ENCODE data around the gene RRP7A. TPM values are rescaled to one million over a fixed set of nuclear protein-coding genes. Genes with fewer than 3 reads are reported as not detected.

RRP7A gene
- total RNA-seq, 1 experiment from 2014 or later = 101 TPM

- Mint-ChIP-seq H3K4me1 (peaks cover 4 to 11% of the 10 kb centered on the region in 2 experiments; a peak in 3 of 4 replicates), H3K27me3 (ENCODE audit: low read depth) (peaks cover 27% of the 10 kb centered on the region), H3K4me3 (no peak overlapping the region), H3K9me3 (no peaks in the 10 kb centered on the region), H3K27ac (no peak overlapping the region; a peak in 1 of 7 replicates), H3K36me3 (ENCODE audit: insufficient read depth in 1 of 3, low read depth in 3 of 3) (no peaks in the 10 kb centered on the region)
- H3K79me1 ChIP-seq (ENCODE audit: insufficient read depth, low read depth, low read length, poor library complexity, severe bottlenecking) = no peaks in the 10 kb centered on the region
- no peak overlapping the region for H3K56ac ChIP-seq (ENCODE audit: insufficient read length, low read depth, low read length)
- no peak overlapping the region for H4K5ac ChIP-seq (ENCODE audit: insufficient read length, low read depth, low read length)
- H3K27me3 ChIP-seq (ENCODE audit: insufficient read depth, low read length) = no peaks in the 10 kb centered on the region
- no peak overlapping the region for H3T11ph ChIP-seq (ENCODE audit: low read length)
- H4K20me1 ChIP-seq (ENCODE audit: control insufficient read depth, insufficient read depth, insufficient read length) = no peaks in the 10 kb centered on the region
- H3K23me2 ChIP-seq (ENCODE audit: insufficient read length, low read depth, low read length, poor library complexity, severe bottlenecking) = no peaks in the 10 kb centered on the region
- H3K9ac ChIP-seq (ENCODE audit: extremely low read depth, insufficient read length, low read length) = no peak overlapping the region
- no CpG with 5 or more reads among the region's 4 CpGs for WGBS (ENCODE audit: extremely low coverage, insufficient read length, low lambda C conversion rate)
- no peak overlapping the region for H3K23ac ChIP-seq (ENCODE audit: insufficient read length, low read depth, low read length)
- H2AFZ ChIP-seq (ENCODE audit: low read length) = no peak overlapping the region
- no peak overlapping the region for H2BK12ac ChIP-seq (ENCODE audit: insufficient read length, low read depth, low read length)
- H2BK5ac ChIP-seq (ENCODE audit: insufficient read length, low read length) = no peak overlapping the region
- no peak for DNase-seq
- H3K14ac ChIP-seq (ENCODE audit: insufficient read depth, low read length) = no peak overlapping the region
- no peak overlapping the region for H3K4me2 ChIP-seq (ENCODE audit: insufficient read depth, insufficient read length, low read length)
- H2AK5ac ChIP-seq (ENCODE audit: insufficient read length, low read length) = no peak overlapping the region
- no peak overlapping the region for H2BK15ac ChIP-seq (ENCODE audit: low read depth, low read length)
- H3K18ac ChIP-seq (ENCODE audit: insufficient read length, low read depth, low read length) = no peak overlapping the region
- no peak overlapping the region for H2BK120ac ChIP-seq (ENCODE audit: low read depth, low read length, poor library complexity, severe bottlenecking)
- TF ChIP-seq, protein P1, sequence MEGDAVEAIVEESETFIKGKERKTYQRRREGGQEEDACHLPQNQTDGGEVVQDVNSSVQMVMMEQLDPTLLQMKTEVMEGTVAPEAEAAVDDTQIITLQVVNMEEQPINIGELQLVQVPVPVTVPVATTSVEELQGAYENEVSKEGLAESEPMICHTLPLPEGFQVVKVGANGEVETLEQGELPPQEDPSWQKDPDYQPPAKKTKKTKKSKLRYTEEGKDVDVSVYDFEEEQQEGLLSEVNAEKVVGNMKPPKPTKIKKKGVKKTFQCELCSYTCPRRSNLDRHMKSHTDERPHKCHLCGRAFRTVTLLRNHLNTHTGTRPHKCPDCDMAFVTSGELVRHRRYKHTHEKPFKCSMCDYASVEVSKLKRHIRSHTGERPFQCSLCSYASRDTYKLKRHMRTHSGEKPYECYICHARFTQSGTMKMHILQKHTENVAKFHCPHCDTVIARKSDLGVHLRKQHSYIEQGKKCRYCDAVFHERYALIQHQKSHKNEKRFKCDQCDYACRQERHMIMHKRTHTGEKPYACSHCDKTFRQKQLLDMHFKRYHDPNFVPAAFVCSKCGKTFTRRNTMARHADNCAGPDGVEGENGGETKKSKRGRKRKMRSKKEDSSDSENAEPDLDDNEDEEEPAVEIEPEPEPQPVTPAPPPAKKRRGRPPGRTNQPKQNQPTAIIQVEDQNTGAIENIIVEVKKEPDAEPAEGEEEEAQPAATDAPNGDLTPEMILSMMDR (conservative IDR thresholded peaks at IDR 0.05) = no peak
- no peak overlapping the region for H2BK20ac ChIP-seq (ENCODE audit: low read depth, low read length, poor library complexity, severe bottlenecking)
- H3K79me2 ChIP-seq (ENCODE audit: insufficient read depth, low read length) = no peaks in the 10 kb centered on the region
- H4K91ac ChIP-seq (ENCODE audit: insufficient read length, low read depth, low read length) = no peak overlapping the region
- no peak overlapping the region for H3K27ac ChIP-seq (ENCODE audit: insufficient read length, low read depth, low read length)
- no peak overlapping the region for H4K8ac ChIP-seq (replicated peaks; ENCODE audit: insufficient read length, low read depth, low read length)
- H3K9me3 ChIP-seq (ENCODE audit: control insufficient read depth, low read depth, low read length) = no peaks in the 10 kb centered on the region
- H3K4ac ChIP-seq (ENCODE audit: low read depth, low read length) = no peak overlapping the region
- no peaks in the 10 kb centered on the region for H3K4me1 ChIP-seq (ENCODE audit: insufficient read depth, low read length)
Measured at GRCh38 chr22:42470366-42471082, 49.1 kb downstream of the RRP7A start.

Data from H9 (cell line).